Gastroesophageal sphincter (tissue), 4 donors: ENCODE data around the gene ZNF418. TPM values are rescaled to one million over a fixed set of nuclear protein-coding genes. Genes with fewer than 3 reads are reported as not detected.

Experiments
- ATAC-seq: fragments of 150-250 bp; one replicate; pipeline ENCODE4 v1.9.1; 2016; ENCODE audit warnings: mild to moderate bottlenecking, moderate library complexity
- H3K27ac ChIP-seq, 4 donors: fragments of 200-600 bp; sonication (generic) in 3 of 4; 1 replicate in 3 of 4; 2 replicates in 1 of 4; pipeline ENCODE4 v1.5.1; 2016 to 2019
- H3K27me3 ChIP-seq: fragments of 200-600 bp; sonication (generic); one replicate; pipeline ENCODE4 v1.5.1; 2019
- H3K36me3 ChIP-seq, 2 donors: fragments of 200-600 bp; sonication (generic); one replicate each; pipeline ENCODE4 v1.5.1; 2019; ENCODE audit warnings: control low read depth in 1 of 2
- H3K4me1 ChIP-seq, 3 donors: fragments of 200-600 bp; sonication (generic); 1 replicate in 2 of 3; 2 replicates in 1 of 3; pipeline ENCODE4 v1.5.1; 2016 to 2019; ENCODE audit warnings: control low read depth in 2 of 3
- H3K4me3 ChIP-seq, 2 donors: fragments of 200-600 bp; sonication (generic); one replicate each; pipeline ENCODE4 v1.5.1; 2019; ENCODE audit warnings: mild to moderate bottlenecking in 1 of 2, moderate library complexity in 1 of 2
- H3K9me3 ChIP-seq, 3 donors: fragments of 200-600 bp; sonication (generic); one replicate each; pipeline ENCODE4 v1.5.1; 2017 to 2019; ENCODE audit warnings: control low read depth in 2 of 3
- EP300 ChIP-seq: sonication (generic); formaldehyde crosslinking; IDR thresholded peaks from one replicate; pipeline ENCODE4 v1.6.1; 2017; ENCODE audit warnings: antibody characterized with exemption, mild to moderate bottlenecking
- POLR2A ChIP-seq, 2 donors: fragments of 450-650 bp; IDR thresholded peaks; one replicate each; pipeline ENCODE4 v1.6.1; 2017; ENCODE audit warnings: antibody characterized with exemption in 2 of 2, mild to moderate bottlenecking in 2 of 2, moderate library complexity in 1 of 2
- POLR2AphosphoS5 ChIP-seq: sonication (generic); formaldehyde crosslinking; IDR thresholded peaks from one replicate; pipeline ENCODE4 v1.6.1; 2017; ENCODE audit warnings: antibody characterized with exemption
- WGBS, 2 donors: methylation state at CpG; one replicate each; pipeline ENCODE4 v1.1.5; 2018; ENCODE audit warnings: low coverage in 1 of 2; 5-methylcytosine and 5-hydroxymethylcytosine counted together
- total RNA-seq, 4 donors: library from RNA; depleted of rRNA; stranded (reverse); fragments of >200 nt; gene quantifications; one replicate each; pipeline ENCODE4 v1.1.0, GENCODE V29; 2016
- TF ChIP-seq, protein P1 (sequence below), 4 experiments: fragments of 200-600 bp in 2 of 4; fragments of 450-650 bp in 2 of 4; sonication (generic) in 1 of 4; IDR thresholded peaks; one replicate each; pipeline ENCODE4 v1.5.1; 2017 to 2019; ENCODE audit warnings: antibody characterized with exemption in 4 of 4, mild to moderate bottlenecking in 2 of 4, moderate library complexity in 2 of 4

ZNF418 gene
- total RNA-seq, 4 donors from 2014 or later = 10.4 to 28.5 (median 13.9) TPM

DNA sequence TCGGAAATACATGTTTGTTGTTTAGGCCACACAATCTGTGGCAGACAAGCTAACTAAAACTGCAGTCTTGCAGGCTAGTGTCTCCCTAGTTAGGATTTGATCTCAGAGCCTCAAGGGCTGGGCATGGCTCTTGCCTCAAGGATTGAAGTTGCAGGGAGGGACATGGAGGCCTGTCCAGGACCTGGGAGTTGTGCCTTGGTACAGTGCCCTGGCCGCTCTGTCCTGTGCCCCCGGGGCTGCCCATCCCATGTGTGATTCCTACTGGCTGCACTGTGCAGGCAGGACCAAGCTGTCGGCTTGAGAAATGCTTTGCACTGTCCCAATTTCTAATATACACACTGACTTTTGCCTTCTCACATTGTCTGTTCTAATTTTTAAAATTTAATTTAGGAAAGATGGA is 19.8 kb upstream of the ZNF418 start:
- H3K27ac ChIP-seq = no peak overlapping the region
- no peak overlapping the region for H3K4me3 ChIP-seq
- H3K9me3 ChIP-seq = peaks cover 0 to 90% (median 0%) of the 10 kb centered on the region in 3 donors
- H3K36me3 ChIP-seq = peaks cover 0 to 14% of the 10 kb centered on the region in 2 donors
- ATAC-seq = no peak
- WGBS, 2 donors = 90% methylated on average over 2 to 3 of the region's 4 CpGs
- TF ChIP-seq, protein P1, sequence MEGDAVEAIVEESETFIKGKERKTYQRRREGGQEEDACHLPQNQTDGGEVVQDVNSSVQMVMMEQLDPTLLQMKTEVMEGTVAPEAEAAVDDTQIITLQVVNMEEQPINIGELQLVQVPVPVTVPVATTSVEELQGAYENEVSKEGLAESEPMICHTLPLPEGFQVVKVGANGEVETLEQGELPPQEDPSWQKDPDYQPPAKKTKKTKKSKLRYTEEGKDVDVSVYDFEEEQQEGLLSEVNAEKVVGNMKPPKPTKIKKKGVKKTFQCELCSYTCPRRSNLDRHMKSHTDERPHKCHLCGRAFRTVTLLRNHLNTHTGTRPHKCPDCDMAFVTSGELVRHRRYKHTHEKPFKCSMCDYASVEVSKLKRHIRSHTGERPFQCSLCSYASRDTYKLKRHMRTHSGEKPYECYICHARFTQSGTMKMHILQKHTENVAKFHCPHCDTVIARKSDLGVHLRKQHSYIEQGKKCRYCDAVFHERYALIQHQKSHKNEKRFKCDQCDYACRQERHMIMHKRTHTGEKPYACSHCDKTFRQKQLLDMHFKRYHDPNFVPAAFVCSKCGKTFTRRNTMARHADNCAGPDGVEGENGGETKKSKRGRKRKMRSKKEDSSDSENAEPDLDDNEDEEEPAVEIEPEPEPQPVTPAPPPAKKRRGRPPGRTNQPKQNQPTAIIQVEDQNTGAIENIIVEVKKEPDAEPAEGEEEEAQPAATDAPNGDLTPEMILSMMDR (IDR thresholded peaks at IDR 0.05) = no peak
- TF ChIP-seq POLR2A (IDR thresholded peaks at IDR 0.05) (no peak), POLR2AphosphoS5 (no peak), EP300 (no peak)
- H3K4me1 ChIP-seq = no peaks in the 10 kb centered on the region
- no peaks in the 10 kb centered on the region for H3K27me3 ChIP-seq

DNA sequence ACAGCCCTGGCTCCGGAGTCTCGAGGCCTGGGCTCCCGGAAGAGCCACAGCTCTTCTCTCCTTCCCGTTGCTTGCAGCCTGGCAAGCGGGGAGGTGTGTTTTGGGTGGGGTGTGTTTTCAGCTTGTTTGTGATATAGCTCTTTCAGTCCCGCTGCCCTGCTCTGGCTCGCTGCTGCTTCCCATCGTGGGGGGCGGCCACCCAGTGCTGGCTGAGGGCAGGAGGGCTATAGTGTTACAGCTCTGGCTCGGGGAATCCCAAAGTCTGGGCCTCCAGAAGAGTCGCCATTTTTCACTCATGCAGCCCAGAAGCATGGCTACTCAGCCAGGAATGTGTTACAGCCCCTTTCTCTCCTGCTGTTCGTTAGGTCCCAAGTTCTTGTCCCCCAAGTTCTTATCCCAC is 14.5 kb upstream of the ZNF418 start:
- Histone ChIP-seq H3K27me3 (no peaks in the 10 kb centered on the region), H3K36me3 (peaks cover 0 to 13% of the 10 kb centered on the region in 2 donors), H3K9me3 (peaks cover 0 to 67% (median 0%) of the 10 kb centered on the region in 3 donors), H3K27ac (no peak overlapping the region), H3K4me3 (no peak overlapping the region), H3K4me1 (peaks cover 2 to 27% (median 9%) of the 10 kb centered on the region in 3 donors)
- no peak for ATAC-seq
- 92 to 100% methylated on average over 1 to 4 of the region's 12 CpGs for WGBS, 2 donors
- TF ChIP-seq POLR2A (IDR thresholded peaks at IDR 0.05) (no peak), POLR2AphosphoS5 (no peak)

DNA sequence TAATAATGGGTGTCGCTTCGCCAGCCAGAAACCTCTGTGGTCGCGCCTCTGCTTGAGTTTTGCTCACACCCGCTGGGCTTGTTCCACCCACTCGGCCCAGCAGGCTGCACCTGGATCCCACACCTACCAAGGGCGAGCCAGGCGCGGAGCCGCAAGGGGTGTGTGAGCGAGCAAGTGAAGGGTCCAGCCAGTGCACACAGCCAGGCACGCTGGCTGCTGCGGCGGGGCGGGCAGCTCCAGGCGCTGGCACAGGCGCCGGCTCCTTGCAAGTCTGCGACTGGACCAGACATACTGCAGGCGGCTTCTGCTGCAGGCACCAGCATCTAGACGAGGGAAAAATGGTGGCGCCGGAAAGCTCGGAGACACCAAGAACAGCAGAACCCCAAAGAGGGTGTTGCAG is 14.1 kb upstream of the ZNF418 start:
- WGBS, 2 donors = 71 to 90% methylated on average over 6 of the region's 24 CpGs
- no peak for ATAC-seq
- Histone ChIP-seq H3K27ac (no peak overlapping the region), H3K4me3 (no peak overlapping the region), H3K36me3 (peaks cover 0 to 17% of the 10 kb centered on the region in 2 donors), H3K27me3 (no peaks in the 10 kb centered on the region), H3K9me3 (peaks cover 0 to 67% (median 0%) of the 10 kb centered on the region in 3 donors), H3K4me1 (peaks cover 2 to 27% (median 9%) of the 10 kb centered on the region in 3 donors)
- TF ChIP-seq POLR2A (IDR thresholded peaks at IDR 0.05) = no peak
- TF ChIP-seq, protein P1 (IDR thresholded peaks at IDR 0.05) = no peak
- no peak for TF ChIP-seq EP300
- no peak for TF ChIP-seq POLR2AphosphoS5

DNA sequence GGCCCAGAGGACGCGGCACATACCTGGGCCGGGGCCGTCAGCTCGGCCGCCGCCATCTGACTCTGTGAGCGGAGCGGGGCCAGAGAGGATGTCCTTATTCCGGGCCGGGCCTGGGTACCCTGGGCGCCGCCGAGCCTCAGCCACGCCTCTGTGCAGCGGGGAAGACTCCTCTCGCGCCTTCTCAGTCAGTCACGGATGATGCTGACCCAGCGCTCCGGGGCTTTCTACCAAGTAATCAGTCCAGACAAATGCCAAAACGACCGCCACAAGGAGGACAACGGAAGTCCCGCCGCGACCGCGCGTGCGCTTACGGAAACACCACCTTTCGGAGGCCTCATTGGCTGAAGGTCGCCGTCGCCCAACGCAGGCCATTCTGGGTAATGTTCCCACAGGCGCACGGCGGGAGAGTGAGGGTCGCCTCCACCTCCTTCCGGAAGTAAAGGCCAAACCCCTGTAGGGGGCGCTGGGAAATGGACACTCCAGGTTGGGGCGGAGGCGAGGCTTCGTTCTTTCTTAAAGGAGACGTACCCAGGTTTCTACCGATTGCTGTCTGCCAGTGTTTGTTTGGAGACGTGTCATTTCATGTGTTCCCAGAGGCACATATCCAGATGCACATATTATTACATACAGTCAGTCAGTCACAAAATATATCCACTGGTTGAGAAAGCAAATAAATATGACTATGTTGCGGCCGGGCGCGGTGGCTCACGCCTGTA is 12.4 kb upstream of the ZNF418 start, which contains the start of gene ZNF256:
TSS of gene ZNF256 (minus strand) at position 288 of the 716 bp plus-strand sequence. CDS start at position 56, 232 bp downstream.
- TF ChIP-seq, protein P1 (IDR thresholded peaks at IDR 0.05) = peak in 3 of 4 experiments; percentile 67 to 77 (median 76)
- TF ChIP-seq POLR2A (IDR thresholded peaks at IDR 0.05) (peak in 1 of 2 donors; percentile 38), EP300 (no peak), POLR2AphosphoS5 (peak; percentile 72)
- peak within 1 kb of the TSS; percentile 66 to 90 (median 87) for H3K27ac ChIP-seq
- peaks cover 2 to 27% (median 9%) of the 10 kb centered on the region in 3 donors for H3K4me1 ChIP-seq
- no peaks in the 10 kb centered on the region for H3K27me3 ChIP-seq
- peak within 1 kb of the TSS; percentile 91 to 94 for H3K4me3 ChIP-seq
- WGBS, 2 donors = 2% methylated on average over 6 of the region's 54 CpGs; no CpG with 5 or more reads in 1 of the 2 donors
- ATAC-seq = peak; percentile 98
- H3K36me3 ChIP-seq = peaks cover 0 to 35% of the 10 kb centered on the region in 2 donors
- H3K9me3 ChIP-seq = peaks cover 0 to 70% (median 0%) of the 10 kb centered on the region in 3 donors

DNA sequence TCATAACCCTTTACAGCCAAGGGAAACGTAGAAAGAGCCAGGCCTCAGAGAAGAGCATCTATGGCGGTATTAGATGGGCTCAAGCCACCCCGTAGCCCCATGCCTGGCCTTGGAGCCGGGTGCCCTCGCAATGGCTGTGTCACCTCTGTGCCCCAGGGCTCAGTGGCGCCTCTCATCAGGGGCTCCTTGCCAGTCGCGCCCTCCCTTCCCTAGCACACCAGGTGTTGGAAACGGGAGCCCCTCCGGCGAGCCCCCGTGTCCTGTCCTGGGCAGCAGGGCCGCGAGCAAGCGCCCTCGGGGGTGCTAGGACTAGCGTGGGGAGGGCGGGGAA is 11.9 kb upstream of the ZNF418 start:
- H3K36me3 ChIP-seq = peaks cover 0 to 40% of the 10 kb centered on the region in 2 donors
- H3K27ac ChIP-seq = peak overlapping the region; percentile 66 to 90 (median 87)
- peak overlapping the region; percentile 91 to 94 for H3K4me3 ChIP-seq
- TF ChIP-seq POLR2A (IDR thresholded peaks at IDR 0.05) (no peak), POLR2AphosphoS5 (no peak), EP300 (no peak)
- TF ChIP-seq, protein P1 (IDR thresholded peaks at IDR 0.05) = no peak
- no peak for ATAC-seq
- peaks cover 0 to 70% (median 0%) of the 10 kb centered on the region in 3 donors for H3K9me3 ChIP-seq
- H3K27me3 ChIP-seq = no peaks in the 10 kb centered on the region
- WGBS, 2 donors = 0% methylated on average over 1 of the region's 18 CpGs; no CpG with 5 or more reads in 1 of the 2 donors
- H3K4me1 ChIP-seq = peaks cover 2 to 27% (median 9%) of the 10 kb centered on the region in 3 donors
